Muscle layer of duodenum (tissue), 2 donors: Measurements from ENCODE around the gene SGSM2.
"Not testable (repeated sequence)": the region's sequence is repeated elsewhere in the genome, so short reads cannot be mapped to it uniquely, and the experiment has no call there.

ENCODE experiments used
- H3K27ac ChIP-seq: one replicate; pipeline ENCODE4 v1.7.0; 2013; ENCODE audit warnings: mild to moderate bottlenecking, low read length
- H3K27me3 ChIP-seq: one replicate; pipeline ENCODE4 v1.7.0; 2013; ENCODE audit warnings: low read depth, mild to moderate bottlenecking, control low read depth, low read length
- H3K36me3 ChIP-seq, 2 donors: one replicate each; pipeline ENCODE4 v1.7.0; 2013; ENCODE audit warnings: low read length in 2 of 2, control low read depth in 1 of 2, mild to moderate bottlenecking in 1 of 2; ENCODE audit not compliant: insufficient read depth in 2 of 2, control insufficient read depth in 1 of 2
- H3K4me1 ChIP-seq, 2 donors: one replicate each; pipeline ENCODE4 v1.7.0; 2013; ENCODE audit warnings: low read length in 2 of 2, mild to moderate bottlenecking in 2 of 2, control low read depth in 1 of 2, moderate library complexity in 1 of 2; ENCODE audit not compliant: insufficient read depth in 2 of 2, control insufficient read depth in 1 of 2
- H3K4me3 ChIP-seq, 2 donors: one replicate each; pipeline ENCODE4 v1.7.0; 2013; ENCODE audit warnings: low read length in 2 of 2, low read depth in 1 of 2, mild to moderate bottlenecking in 1 of 2
- H3K9me3 ChIP-seq, 2 donors: one replicate each; pipeline ENCODE4 v1.7.0; 2013; ENCODE audit warnings: low read length in 2 of 2, control low read depth in 1 of 2, mild to moderate bottlenecking in 1 of 2; ENCODE audit not compliant: control insufficient read depth in 1 of 2
- donor health status: healthy.

The SGSM2 gene

GRCh38 chr17:2304931-2305330 lies 32.4 kb upstream of the SGSM2 start:
- peaks cover 0 to 7% of the 10 kb centered on the region in 2 donors for H3K36me3 ChIP-seq
- H3K9me3 ChIP-seq, result no peaks in the 10 kb centered on the region
- no peaks in the 10 kb centered on the region for H3K27me3 ChIP-seq
- H3K4me3 ChIP-seq, result no peak overlapping the region
- H3K27ac ChIP-seq, result no peak overlapping the region
- H3K4me1 ChIP-seq, result peaks cover 3 to 25% of the 10 kb centered on the region in 2 donors

GRCh38 chr17:2309338-2310154 lies 27.8 kb upstream of the SGSM2 start:
- H3K9me3 ChIP-seq, result no peaks in the 10 kb centered on the region
- H3K27ac ChIP-seq, result no peak overlapping the region
- H3K4me3 ChIP-seq, result no peak overlapping the region
- H3K27me3 ChIP-seq, result no peaks in the 10 kb centered on the region
- no peaks in the 10 kb centered on the region for H3K36me3 ChIP-seq
- H3K4me1 ChIP-seq, result peaks cover 0 to 1% of the 10 kb centered on the region in 2 donors

DNA sequence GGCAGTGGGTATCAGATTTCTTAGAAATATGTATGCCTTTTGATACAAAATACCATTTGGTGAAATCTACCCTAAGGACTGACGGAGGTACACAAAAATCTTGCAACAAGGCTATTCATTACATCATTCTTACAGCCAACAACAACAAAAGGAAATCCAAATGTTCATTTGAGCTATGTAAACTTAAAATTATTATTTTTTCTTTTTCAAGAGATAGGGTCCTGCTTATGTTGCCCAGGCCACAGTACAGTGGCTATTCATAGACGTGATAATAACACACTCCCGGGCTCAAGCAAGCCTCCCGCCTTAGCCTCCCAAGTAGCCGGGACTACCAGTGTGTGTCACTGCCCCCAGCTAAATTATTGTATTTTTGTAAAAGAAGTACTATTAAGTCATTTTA lies 24.6 kb upstream of the SGSM2 start:
- H3K36me3 ChIP-seq, result no peaks in the 10 kb centered on the region
- H3K4me1 ChIP-seq, result no peaks in the 10 kb centered on the region
- no peak overlapping the region for H3K4me3 ChIP-seq
- H3K27me3 ChIP-seq, result no peaks in the 10 kb centered on the region
- no peaks in the 10 kb centered on the region for H3K9me3 ChIP-seq
- no peak overlapping the region for H3K27ac ChIP-seq

DNA sequence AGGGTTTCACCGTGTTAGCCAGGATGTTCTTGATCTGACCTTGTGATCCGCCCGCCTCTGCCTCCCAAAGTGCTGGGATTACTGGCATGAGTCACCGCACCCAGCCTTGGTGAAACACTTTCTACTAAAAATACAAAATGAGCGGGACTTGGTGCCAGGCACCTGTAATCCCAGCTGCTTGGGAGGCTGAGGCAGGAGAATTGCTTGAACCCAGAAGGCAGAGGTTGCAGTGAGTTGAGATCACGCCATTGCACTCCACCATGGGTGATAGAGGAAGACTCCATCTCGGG lies 20.4 kb upstream of the SGSM2 start:
- H3K4me1 ChIP-seq, H3K9me3 ChIP-seq, H3K27me3 ChIP-seq, H3K4me3 ChIP-seq, H3K27ac ChIP-seq, H3K36me3 ChIP-seq: not testable (repeated sequence)

DNA sequence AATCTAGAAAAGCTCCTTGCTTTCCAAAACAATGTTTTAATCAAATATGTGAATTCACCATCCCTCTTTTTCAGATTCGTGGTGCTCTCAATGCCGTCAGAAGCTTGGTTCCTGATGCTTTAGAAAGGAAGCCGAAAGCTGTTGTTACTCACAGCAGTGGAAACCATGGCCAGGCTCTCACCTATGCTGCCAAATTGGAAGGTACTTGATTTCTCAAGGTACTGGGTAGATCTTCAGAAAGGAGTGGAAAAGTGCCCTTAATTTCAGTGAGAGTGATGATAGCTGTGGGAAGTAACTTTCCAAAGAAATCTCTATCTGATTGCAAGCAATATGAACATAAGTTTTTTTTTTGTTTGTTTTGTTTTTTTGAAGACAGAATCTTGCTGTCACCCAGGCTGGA lies 19.5 kb upstream of the SGSM2 start:
- Histone ChIP-seq H3K9me3 (no peaks in the 10 kb centered on the region), H3K36me3 (peaks cover 1 to 11% of the 10 kb centered on the region in 2 donors), H3K4me3 (no peak overlapping the region), H3K27ac (no peak overlapping the region), H3K4me1 (no peaks in the 10 kb centered on the region), H3K27me3 (no peaks in the 10 kb centered on the region)

DNA sequence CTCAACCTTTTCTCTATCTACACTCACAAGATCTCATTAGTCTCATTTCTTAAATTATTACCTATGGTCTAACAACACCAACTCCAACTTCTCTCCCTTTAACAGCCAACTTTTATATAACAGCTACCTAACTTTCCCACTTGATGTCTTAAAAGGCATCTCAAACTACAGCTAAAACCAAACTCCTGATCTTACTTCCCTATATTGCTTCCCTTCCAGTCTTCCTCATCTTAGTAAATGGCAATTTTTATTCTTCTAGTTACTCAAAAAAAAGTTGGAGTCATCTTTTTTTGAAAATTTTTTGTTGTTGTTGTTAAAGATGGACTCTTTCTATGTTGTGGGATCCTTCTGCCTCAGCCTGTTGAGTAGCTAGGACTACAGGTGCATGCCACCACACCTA lies 18.2 kb upstream of the SGSM2 start:
- Histone ChIP-seq H3K9me3 (no peaks in the 10 kb centered on the region), H3K27me3 (no peaks in the 10 kb centered on the region), H3K4me3 (no peak overlapping the region), H3K27ac (no peak overlapping the region), H3K36me3 (peaks cover 14 to 24% of the 10 kb centered on the region in 2 donors), H3K4me1 (no peaks in the 10 kb centered on the region)

DNA sequence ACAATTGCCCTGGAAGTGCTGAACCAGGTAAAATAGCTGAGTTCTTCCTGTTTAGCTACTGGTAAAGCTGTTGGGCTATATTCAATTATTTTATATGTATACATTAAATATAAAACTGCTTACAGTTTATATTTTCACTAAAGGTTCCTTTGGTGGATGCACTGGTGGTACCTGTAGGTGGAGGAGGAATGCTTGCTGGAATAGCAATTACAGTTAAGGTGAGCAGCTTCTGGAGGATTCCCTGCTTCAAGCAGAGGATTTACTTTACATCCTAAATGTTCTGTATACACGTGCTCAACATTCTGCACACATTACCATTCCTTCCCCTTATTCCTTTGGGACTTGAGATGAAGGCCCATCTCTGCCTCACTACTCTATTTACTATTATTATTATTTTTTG lies 15.9 kb upstream of the SGSM2 start:
- Histone ChIP-seq H3K27ac (no peak overlapping the region), H3K36me3 (peaks cover 36 to 42% of the 10 kb centered on the region in 2 donors), H3K4me3 (no peak overlapping the region)

GRCh38 chr17:2323629-2324314 lies 13.5 kb upstream of the SGSM2 start:
- H3K27me3 ChIP-seq, result no peaks in the 10 kb centered on the region
- peaks cover 48 to 54% of the 10 kb centered on the region in 2 donors for H3K36me3 ChIP-seq
- no peaks in the 10 kb centered on the region for H3K9me3 ChIP-seq
- H3K4me3 ChIP-seq, result no peak overlapping the region
- no peaks in the 10 kb centered on the region for H3K4me1 ChIP-seq
- H3K27ac ChIP-seq, result no peak overlapping the region

More for the DNA sequence above, 15.9 kb upstream of the SGSM2 start:
- H3K4me1 ChIP-seq, result no peaks in the 10 kb centered on the region
- H3K9me3 ChIP-seq, result no peaks in the 10 kb centered on the region
- no peaks in the 10 kb centered on the region for H3K27me3 ChIP-seq

DNA sequence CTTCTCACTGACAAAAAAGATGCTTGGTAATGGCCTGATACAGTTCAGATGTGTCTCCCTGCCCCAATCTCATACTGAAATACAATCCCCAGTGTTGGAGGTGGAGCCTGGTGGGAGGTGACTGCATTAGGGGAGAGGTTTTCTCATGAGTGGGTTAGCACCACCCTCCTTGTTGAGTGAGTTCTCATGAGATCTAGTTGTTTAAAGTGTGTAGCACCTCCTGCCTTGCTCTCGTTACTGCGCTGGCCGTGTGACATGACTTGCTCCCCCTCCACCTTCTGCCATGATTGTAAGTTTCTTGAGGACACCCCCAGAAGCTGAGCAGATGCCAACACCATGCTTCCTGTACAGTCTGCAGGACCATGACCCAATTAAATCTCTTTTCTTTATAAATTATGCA lies 6.0 kb upstream of the SGSM2 start:
- peaks cover 0 to 15% of the 10 kb centered on the region in 2 donors for H3K4me1 ChIP-seq
- H3K27ac ChIP-seq, result no peak overlapping the region
- H3K9me3 ChIP-seq, result no peaks in the 10 kb centered on the region
- H3K27me3 ChIP-seq, result no peaks in the 10 kb centered on the region
- peaks cover 61 to 80% of the 10 kb centered on the region in 2 donors for H3K36me3 ChIP-seq
- H3K4me3 ChIP-seq, result no peak overlapping the region

- peak overlapping the region; percentile 79 for H3K27ac ChIP-seq
- no peaks in the 10 kb centered on the region for H3K27me3 ChIP-seq
- H3K9me3 ChIP-seq, result no peaks in the 10 kb centered on the region
- peaks cover 0 to 20% of the 10 kb centered on the region in 2 donors for H3K4me1 ChIP-seq
- H3K4me3 ChIP-seq, result peak overlapping the region; percentile 98 to 99
- peaks cover 37 to 41% of the 10 kb centered on the region in 2 donors for H3K36me3 ChIP-seq
These were observed 1.5 kb upstream of the SGSM2 start for GRCh38 chr17:2335726-2336214.

- H3K36me3 ChIP-seq, result peaks cover 33 to 36% of the 10 kb centered on the region in 2 donors
- peak within 1 kb of the TSS; percentile 98 to 99 for H3K4me3 ChIP-seq
- no peaks in the 10 kb centered on the region for H3K9me3 ChIP-seq
- H3K4me1 ChIP-seq, result peaks cover 0 to 20% of the 10 kb centered on the region in 2 donors
- peak within 1 kb of the TSS; percentile 85 for H3K27ac ChIP-seq
- no peaks in the 10 kb centered on the region for H3K27me3 ChIP-seq
These were observed 968 bp upstream of the SGSM2 start, which contains the start of gene TSR1 for GRCh38 chr17:2336215-2336851. TSR1 (minus strand) TSS chr17:2336457; CDS start chr17:2336427, 30 bp downstream.
